AG04449 (cell line): ENCODE data around the gene ZCCHC14.
"Not testable (repeated sequence)": the region's sequence is repeated elsewhere in the genome, so short reads cannot be mapped to it uniquely, and the experiment has no call there.

Experiments used
- CTCF ChIA-PET: fragments of 350-600 bp; formaldehyde crosslinking; extraction: SDS; loops from one replicate; lab custom pipeline; 2021; ENCODE audit warnings: antibody characterized with exemption; lab: Yijun Ruan, JAX
- POLR2A ChIA-PET: fragments of 400-600, 350-600 bp; formaldehyde crosslinking; extraction: SDS; loops from one replicate; lab custom pipeline; 2020; ENCODE audit warnings: antibody characterized with exemption, inconsistent platforms; lab: Yijun Ruan, JAX
- DNase-seq: peaks from one replicate; pipeline ENCODE4 v3.0.0-alpha.2; 2010; ENCODE audit warnings: low read depth, low spot score
- H3K4me3 ChIP-seq: 2 replicates; pipeline ENCODE4 v1.5.1; 2011; ENCODE audit warnings: low read depth, mild to moderate bottlenecking, control low read depth, low read length
- TF ChIP-seq, protein P1 (sequence below): IDR thresholded peaks from one replicate; pipeline ENCODE4 v1.5.1; 2011; ENCODE audit warnings: mild to moderate bottlenecking, moderate library complexity, low read length, control low read depth, inconsistent platforms; ENCODE audit not compliant: insufficient read depth; ENCODE audit errors: missing control alignments

ZCCHC14 gene

DNA sequence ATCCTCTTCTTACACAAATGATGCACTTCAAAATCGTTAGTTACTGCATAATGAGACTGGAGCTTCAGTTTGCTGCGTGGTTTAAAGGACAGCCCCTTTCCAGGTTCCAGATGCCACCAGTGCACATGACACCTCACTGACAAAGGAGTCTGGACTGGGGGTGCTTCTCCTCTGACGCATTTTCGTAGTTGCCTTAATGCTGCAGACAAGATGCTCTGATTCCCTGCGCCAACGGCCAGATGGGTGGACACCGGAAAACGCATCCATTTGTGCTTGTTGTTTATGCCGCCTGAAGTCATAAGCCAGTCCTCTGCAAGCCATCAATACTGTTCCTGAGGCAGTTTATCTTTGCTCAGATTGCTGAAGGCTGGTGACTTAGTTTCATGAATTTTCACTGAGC, 125.3 kb downstream of the ZCCHC14 start:
- CTCF ChIA-PET: no interaction called here
- POLR2A ChIA-PET: no interaction called here
- no peak overlapping the region for H3K4me3 ChIP-seq
- TF ChIP-seq, protein P1, sequence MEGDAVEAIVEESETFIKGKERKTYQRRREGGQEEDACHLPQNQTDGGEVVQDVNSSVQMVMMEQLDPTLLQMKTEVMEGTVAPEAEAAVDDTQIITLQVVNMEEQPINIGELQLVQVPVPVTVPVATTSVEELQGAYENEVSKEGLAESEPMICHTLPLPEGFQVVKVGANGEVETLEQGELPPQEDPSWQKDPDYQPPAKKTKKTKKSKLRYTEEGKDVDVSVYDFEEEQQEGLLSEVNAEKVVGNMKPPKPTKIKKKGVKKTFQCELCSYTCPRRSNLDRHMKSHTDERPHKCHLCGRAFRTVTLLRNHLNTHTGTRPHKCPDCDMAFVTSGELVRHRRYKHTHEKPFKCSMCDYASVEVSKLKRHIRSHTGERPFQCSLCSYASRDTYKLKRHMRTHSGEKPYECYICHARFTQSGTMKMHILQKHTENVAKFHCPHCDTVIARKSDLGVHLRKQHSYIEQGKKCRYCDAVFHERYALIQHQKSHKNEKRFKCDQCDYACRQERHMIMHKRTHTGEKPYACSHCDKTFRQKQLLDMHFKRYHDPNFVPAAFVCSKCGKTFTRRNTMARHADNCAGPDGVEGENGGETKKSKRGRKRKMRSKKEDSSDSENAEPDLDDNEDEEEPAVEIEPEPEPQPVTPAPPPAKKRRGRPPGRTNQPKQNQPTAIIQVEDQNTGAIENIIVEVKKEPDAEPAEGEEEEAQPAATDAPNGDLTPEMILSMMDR: no peak
- DNase-seq: no peak

GRCh38 chr16:87366930-87367329, 125.9 kb downstream of the ZCCHC14 start:
- TF ChIP-seq, protein P1: no peak
- POLR2A ChIA-PET: no interaction called here
- CTCF ChIA-PET: no interaction called here
- DNase-seq: no peak
- no peak overlapping the region for H3K4me3 ChIP-seq

GRCh38 chr16:87366288-87366687, 126.5 kb downstream of the ZCCHC14 start:
- ChIA-PET POLR2A (no interaction called here), CTCF (no interaction called here)
- TF ChIP-seq, protein P1: no peak
- DNase-seq: no peak
- no peak overlapping the region for H3K4me3 ChIP-seq

DNA sequence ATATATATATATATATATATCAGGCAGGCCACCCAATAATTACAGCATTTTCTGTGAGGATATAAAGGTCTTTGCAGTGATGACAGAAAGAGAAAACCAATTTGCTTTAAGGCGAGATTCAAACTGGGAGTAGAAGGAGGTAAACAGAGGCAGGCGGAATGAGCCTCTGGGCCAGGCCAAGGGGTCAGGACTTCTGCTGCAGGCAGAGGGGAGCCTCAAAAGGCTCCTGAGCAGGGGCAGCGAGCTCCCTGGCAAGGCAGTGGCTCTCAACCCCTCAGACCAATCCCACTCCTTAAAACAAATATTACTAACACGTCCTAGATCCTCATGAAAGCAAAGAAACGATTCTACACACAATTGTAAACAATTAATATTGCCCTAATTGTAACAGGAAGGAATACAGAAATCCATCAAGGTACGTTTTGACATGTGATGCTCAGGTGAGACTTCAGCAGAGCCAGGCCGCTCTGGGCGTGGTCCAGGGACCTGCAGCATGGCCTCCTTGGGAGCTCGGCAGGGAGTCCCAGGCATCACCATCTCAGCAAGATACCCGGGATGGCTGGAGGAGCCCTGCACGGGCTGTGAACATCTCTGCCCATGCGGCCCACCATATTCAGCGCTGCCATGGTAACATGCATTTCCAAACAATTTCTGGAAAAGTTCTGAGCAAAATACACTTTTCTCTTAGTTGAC, 127.7 kb downstream of the ZCCHC14 start:
- ChIA-PET CTCF (no interaction called here), POLR2A (no interaction called here)
- TF ChIP-seq, protein P1: no peak
- DNase-seq: no peak
- no peak overlapping the region for H3K4me3 ChIP-seq

DNA sequence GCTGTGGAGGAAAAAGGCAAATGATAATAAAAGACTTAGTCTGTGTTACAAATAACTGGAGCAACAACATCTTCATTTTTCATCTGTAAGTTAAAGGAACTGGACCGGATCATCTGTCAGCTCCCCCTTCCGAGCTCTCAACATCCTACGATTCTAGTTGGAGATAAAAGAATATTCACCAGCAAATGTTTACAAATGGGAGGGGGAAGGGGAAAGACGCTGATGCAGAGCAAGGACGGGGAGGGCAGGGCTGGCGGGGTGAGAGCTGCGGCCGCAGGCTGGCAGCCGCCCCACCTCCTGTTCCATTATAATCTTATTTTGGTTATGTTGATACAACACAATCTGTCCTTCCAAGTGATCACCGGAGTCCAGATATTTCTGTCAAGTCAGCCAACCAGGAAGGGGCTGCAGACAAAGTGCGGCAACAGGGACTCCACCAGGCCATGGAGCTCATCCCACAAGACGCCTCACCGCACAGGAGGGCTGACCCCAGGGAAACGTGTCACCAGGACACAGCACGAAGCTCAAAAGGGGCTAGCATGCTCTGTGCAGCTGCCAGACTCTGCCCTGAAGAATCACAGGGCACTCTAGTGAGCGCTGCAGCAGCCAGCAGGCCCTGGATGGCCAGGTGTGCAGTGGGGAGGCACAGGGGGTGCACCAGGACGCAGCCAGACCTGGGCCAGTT, 128.9 kb downstream of the ZCCHC14 start:
- ChIA-PET CTCF (interaction anchor here (0.7 to 1.0 kb wide), 2 partner anchors 16 to 23 kb away, joined by 3 read pairs; no protein-coding TSS in a partner anchor), POLR2A (no interaction called here)
- TF ChIP-seq, protein P1: no peak
- no peak overlapping the region for H3K4me3 ChIP-seq
- DNase-seq: no peak

- DNase-seq, H3K4me3 ChIP-seq, POLR2A ChIA-PET: not testable (repeated sequence)
- CTCF ChIA-PET: interaction anchor here (0.7 to 1.6 kb wide), 3 partner anchors 10 to 22 kb away, joined by 3 to 4 read pairs (median 3); no protein-coding TSS in a partner anchor
These were observed 129.8 kb downstream of the ZCCHC14 start for GRCh38 chr16:87362828-87363559.
